ENCODE data around the gene PPFIA4. TPM values are rescaled to one million over a fixed set of nuclear protein-coding genes. Genes with fewer than 3 reads are reported as not detected.

PPFIA4 gene
- total RNA-seq, 1 experiment from 2014 or later = 21.1 TPM

GRCh38 chr1:203026031-203026665 is at the start of gene PPFIA4 (continued):
- TF ChIP-seq AFF4 (CRISPR knock-in tag; IDR thresholded peaks at IDR 0.05; ENCODE audit: borderline replicate concordance) (0 out of 2 replicates have a peak, but pooled peaks have one; percentile 19), NR1H2 (CRISPR knock-in tag; IDR thresholded peaks at IDR 0.05) (no peak), ZMAT4 (CRISPR knock-in tag; IDR thresholded peaks at IDR 0.05) (no peak), SMAD4 (CRISPR knock-in tag; IDR thresholded peaks at IDR 0.05) (no peak), TEAD1 (CRISPR knock-in tag; IDR thresholded peaks at IDR 0.05) (peak; percentile 91), ATF6 (CRISPR knock-in tag; IDR thresholded peaks at IDR 0.05) (no peak), PRDM15 (CRISPR knock-in tag; IDR thresholded peaks at IDR 0.05) (0 out of 2 replicates have a peak, but pooled peaks have one; percentile 13), CTCF (IDR thresholded peaks at IDR 0.05) (no peak), MXD4 (CRISPR knock-in tag; IDR thresholded peaks at IDR 0.05; ENCODE audit: borderline replicate concordance) (no peak), ATF1 (CRISPR knock-in tag; IDR thresholded peaks at IDR 0.05) (peak; percentile 94), NFE2L1 (CRISPR knock-in tag; IDR thresholded peaks at IDR 0.05) (peak; percentile 92), USF2 (CRISPR knock-in tag; IDR thresholded peaks at IDR 0.05) (peak; percentile 96), NFATC4 (CRISPR knock-in tag; IDR thresholded peaks at IDR 0.05) (peak; percentile 33), ERG (CRISPR knock-in tag; IDR thresholded peaks at IDR 0.05) (0 out of 2 replicates have a peak, but pooled peaks have one; percentile 54), ZNF121 (CRISPR knock-in tag; IDR thresholded peaks at IDR 0.05) (0 out of 2 replicates have a peak, but pooled peaks have one; percentile 32), ESRRA (CRISPR knock-in tag; IDR thresholded peaks at IDR 0.05; ENCODE audit: borderline replicate concordance) (peak; percentile 88), ZNF512 (CRISPR knock-in tag; IDR thresholded peaks at IDR 0.05; ENCODE audit: borderline replicate concordance) (no peak), HMGA2 (CRISPR knock-in tag; IDR thresholded peaks at IDR 0.05) (no peak), CREM (CRISPR knock-in tag; IDR thresholded peaks at IDR 0.05) (peak; percentile 87), MYBL2 (CRISPR knock-in tag; IDR thresholded peaks at IDR 0.05) (peak; percentile 65; the same call in 1 of the 2 replicates), ZNF423 (CRISPR knock-in tag; IDR thresholded peaks at IDR 0.05) (no peak; the same call in 1 of the 2 replicates), ZNF219 (CRISPR knock-in tag; IDR thresholded peaks at IDR 0.05; ENCODE audit: borderline replicate concordance) (no peak), ZNF138 (CRISPR knock-in tag; conservative IDR thresholded peaks at IDR 0.05) (no peak), SMAD3 (CRISPR knock-in tag; IDR thresholded peaks at IDR 0.05; ENCODE audit: borderline replicate concordance) (peak; percentile 83; the same call in 1 of the 2 replicates)
